ENCODE data around the gene RAD51B.

The RAD51B gene

GRCh38 chr14:68247676-68248268, 428.2 kb downstream of the RAD51B start:
- Histone ChIP-seq H3K27me3 (no peaks in the 10 kb centered on the region), H3K9me3 (no peaks in the 10 kb centered on the region), H3K4me3 (ENCODE audit: low read depth, low read length) (no peak overlapping the region), H3K36me3 (no peaks in the 10 kb centered on the region), H3K4me1 (peaks cover 5% of the 10 kb centered on the region)
- DNase-seq = no peak
- no peak for TF ChIP-seq CTCF (IDR thresholded peaks at IDR 0.05; ENCODE audit: low read depth, low read length)

GRCh38 chr14:68248481-68249255, 429.1 kb downstream of the RAD51B start:
- peak; percentile 60 for TF ChIP-seq CTCF (IDR thresholded peaks at IDR 0.05; ENCODE audit: low read depth, low read length)
- Histone ChIP-seq H3K4me1 (peaks cover 4% of the 10 kb centered on the region), H3K4me3 (ENCODE audit: low read depth, low read length) (no peak overlapping the region), H3K27me3 (no peaks in the 10 kb centered on the region), H3K36me3 (no peaks in the 10 kb centered on the region), H3K9me3 (no peaks in the 10 kb centered on the region)
- no peak for DNase-seq

- H3K4me1 ChIP-seq = no peaks in the 10 kb centered on the region; the same call in 1 of the 2 replicates
- no peaks in the 10 kb centered on the region for H3K9me3 ChIP-seq
- H3K36me3 ChIP-seq = no peaks in the 10 kb centered on the region
- no peak for TF ChIP-seq CTCF (IDR thresholded peaks at IDR 0.05; ENCODE audit: low read depth, low read length)
- DNase-seq = no peak
- no peak overlapping the region for H3K4me3 ChIP-seq (ENCODE audit: low read depth, low read length)
- no peaks in the 10 kb centered on the region for H3K27me3 ChIP-seq
Observed at GRCh38 chr14:68249661-68250451, 430.3 kb downstream of the RAD51B start.

GRCh38 chr14:68250927-68251768, 431.6 kb downstream of the RAD51B start:
- no peaks in the 10 kb centered on the region for H3K9me3 ChIP-seq
- H3K4me3 ChIP-seq (ENCODE audit: low read depth, low read length) = no peak overlapping the region
- no peaks in the 10 kb centered on the region for H3K27me3 ChIP-seq
- no peak for DNase-seq
- H3K36me3 ChIP-seq = no peaks in the 10 kb centered on the region
- H3K4me1 ChIP-seq = no peaks in the 10 kb centered on the region; the same call in 1 of the 2 replicates
- TF ChIP-seq CTCF (IDR thresholded peaks at IDR 0.05; ENCODE audit: low read depth, low read length) = no peak

GRCh38 chr14:68251769-68252100, 432.2 kb downstream of the RAD51B start:
- H3K27me3 ChIP-seq = no peaks in the 10 kb centered on the region
- DNase-seq = no peak
- H3K36me3 ChIP-seq = no peaks in the 10 kb centered on the region
- H3K4me3 ChIP-seq (ENCODE audit: low read depth, low read length) = no peak overlapping the region
- H3K4me1 ChIP-seq = no peaks in the 10 kb centered on the region; the same call in 1 of the 2 replicates
- no peaks in the 10 kb centered on the region for H3K9me3 ChIP-seq
- TF ChIP-seq CTCF (IDR thresholded peaks at IDR 0.05; ENCODE audit: low read depth, low read length) = no peak

Data from BE2C (cell line).